PC-3 (cell line): ENCODE data around the gene P4HB. TPM values are rescaled to one million over a fixed set of nuclear protein-coding genes. Genes with fewer than 3 reads are reported as not detected.

Source experiments
- ATAC-seq: fragments of 200-7000 bp; cut with Tn5 transposase; 2 replicates; pipeline ENCODE4 v1.9.1; 2020; ENCODE audit warnings: mild to moderate bottlenecking, moderate library complexity
- BruUV-seq: library from RNA; stranded (reverse); fragments of 400-500 nt; replicated peaks from 2 replicates; lab custom pipeline; 2021; lab: Mats Ljungman, UMichigan
- CTCF ChIA-PET: fragments of 300-600 bp; sonication (Branson Sonifier 250); formaldehyde crosslinking; loops from one replicate; lab custom pipeline; 2022; ENCODE audit warnings: antibody characterized with exemption; lab: Charles Lee
- POLR2A ChIA-PET: fragments of 300-600 bp; sonication (Branson Sonifier 250); formaldehyde crosslinking; loops from one replicate; lab custom pipeline; 2022; ENCODE audit warnings: antibody characterized with exemption; ENCODE audit not compliant: unreplicated experiment; lab: Charles Lee
- DNase-seq: peaks from one replicate; pipeline ENCODE4 v3.0.0-alpha.2; 2015
- H2AFZ ChIP-seq: fragments of 300-600 bp; sonication (generic); 2 replicates; pipeline ENCODE4 v1.6.0; 2016; ENCODE audit warnings: antibody characterized with exemption, low read length
- H3F3A ChIP-seq: fragments of 300-600 bp; sonication (generic); one replicate; pipeline ENCODE4 v1.6.0; 2017; ENCODE audit warnings: antibody characterized with exemption, low read length, control low read depth, mild to moderate bottlenecking; ENCODE audit not compliant: unreplicated experiment
- H3K27ac ChIP-seq: fragments of 300-600 bp; sonication (generic); 2 replicates; pipeline ENCODE4 v1.5.1; 2016; ENCODE audit warnings: mild to moderate bottlenecking, low read length
- H3K27me3 ChIP-seq: fragments of 300-600 bp; sonication (generic); 2 replicates; pipeline ENCODE4 v1.6.1; 2016; ENCODE audit warnings: low read length, mixed read lengths
- H3K36me3 ChIP-seq: fragments of 300-600 bp; sonication (generic); 2 replicates; pipeline ENCODE4 v1.6.1; 2016; ENCODE audit warnings: low read depth, mixed run types, low read length, mixed read lengths
- H3K4me1 ChIP-seq: fragments of 300-600 bp; sonication (generic); 2 replicates; pipeline ENCODE4 v1.5.1; 2016; ENCODE audit warnings: low read length; ENCODE audit not compliant: insufficient read depth
- H3K4me2 ChIP-seq: fragments of 300-600 bp; sonication (generic); 2 replicates; pipeline ENCODE4 v1.6.0; 2016; ENCODE audit warnings: low read length
- H3K4me3 ChIP-seq: fragments of 300-600 bp; sonication (generic); 2 replicates; pipeline ENCODE4 v1.5.1; 2016; ENCODE audit warnings: mild to moderate bottlenecking, low read length, mixed read lengths
- H3K79me2 ChIP-seq: fragments of 300-600 bp; sonication (generic); 2 replicates; pipeline ENCODE4 v1.6.1; 2017; ENCODE audit warnings: low read length, mixed read lengths
- H3K9ac ChIP-seq: fragments of 300-600 bp; sonication (generic); 2 replicates; pipeline ENCODE4 v1.6.0; 2016; ENCODE audit warnings: mild to moderate bottlenecking, low read length
- H3K9me2 ChIP-seq: fragments of 300-600 bp; sonication (generic); replicated peaks from 2 replicates; pipeline ENCODE4 v1.6.1; 2016; ENCODE audit warnings: mixed run types, low read length, mixed read lengths
- H3K9me3 ChIP-seq: fragments of 300-600 bp; sonication (generic); 2 replicates; pipeline ENCODE4 v1.6.1; 2016; ENCODE audit warnings: low read length, mixed read lengths
- H4K20me1 ChIP-seq: fragments of 300-600 bp; sonication (generic); 2 replicates; pipeline ENCODE4 v1.6.1; 2016; ENCODE audit warnings: low read length, mixed read lengths
- EZH2 ChIP-seq: fragments of 300-600 bp; sonication (generic); IDR thresholded peaks from one replicate; pipeline ENCODE4 v1.6.1; 2017; ENCODE audit warnings: antibody characterized with exemption, mild to moderate bottlenecking, low read length; ENCODE audit not compliant: unreplicated experiment
- EZH2phosphoT487 ChIP-seq: fragments of 300-600 bp; sonication (generic); IDR thresholded peaks from 2 replicates; pipeline ENCODE4 v1.6.1; 2018; ENCODE audit warnings: mild to moderate bottlenecking, antibody characterized with exemption, low read length, borderline replicate concordance
- intact Hi-C: fragments of 100-400 bp; cut with micrococcal nuclease; formaldehyde crosslinking; loops from 2 replicates; pipeline ENCODE4 v1.9.0; 2023
- total RNA-seq: library from RNA; depleted of rRNA; stranded (reverse); fragments of >200 nt; gene quantifications from 2 replicates; pipeline ENCODE4 v1.2.3, GENCODE V29; 2014
- TF ChIP-seq, protein P1 (sequence below): fragments of 300-600 bp; sonication (generic); conservative IDR thresholded peaks from 2 replicates; pipeline ENCODE4 v1.5.1; 2017; ENCODE audit warnings: antibody characterized with exemption, low read depth, mild to moderate bottlenecking, low read length

P4HB gene
- total RNA-seq, 1 experiment from 2014 or later: 1,089 TPM

- CTCF ChIA-PET: no interaction called here
- no peak overlapping the region for H3K9ac ChIP-seq
These were observed 46.3 kb upstream of the P4HB start for GRCh38 chr17:81906476-81907218.

DNA sequence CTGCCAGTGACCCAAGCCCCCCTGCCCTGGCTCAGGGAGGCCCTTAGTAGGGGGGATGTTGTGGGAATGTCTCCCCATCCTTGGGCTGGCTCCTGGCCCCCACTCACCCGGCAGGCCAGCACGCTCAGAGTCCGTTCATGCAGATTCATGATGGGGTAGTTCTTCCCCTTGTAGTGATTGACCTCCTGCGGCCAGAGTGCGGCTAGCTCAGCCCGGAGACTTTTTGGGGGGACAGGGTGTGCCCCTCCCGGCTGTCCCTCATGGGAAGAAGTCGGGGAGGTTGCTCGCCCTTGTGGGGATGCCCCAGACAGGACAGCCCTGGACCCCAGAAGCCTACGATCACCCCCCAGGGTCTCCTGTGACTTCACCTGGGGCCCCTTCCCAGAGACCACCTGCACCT is 45.7 kb upstream of the P4HB start:
- peaks cover 8% of the 10 kb centered on the region; the same call in 1 of the 2 replicates for H3K4me1 ChIP-seq
- no peaks in the 10 kb centered on the region for H3F3A ChIP-seq
- no peak overlapping the region for H3K4me2 ChIP-seq
- no TSS peak for BruUV-seq
- intact Hi-C loops: no loop called here
- no peaks in the 10 kb centered on the region for H3K9me2 ChIP-seq
- H3K79me2 ChIP-seq: no peaks in the 10 kb centered on the region
- H3K36me3 ChIP-seq: no peaks in the 10 kb centered on the region
- ChIA-PET CTCF (no interaction called here), POLR2A (no interaction called here)
- no peaks in the 10 kb centered on the region for H4K20me1 ChIP-seq
- DNase-seq (no peak), ATAC-seq (no peak)
- H2AFZ ChIP-seq: no peak overlapping the region
- H3K27ac ChIP-seq: no peak overlapping the region
- no peaks in the 10 kb centered on the region for H3K9me3 ChIP-seq
- H3K9ac ChIP-seq: no peak overlapping the region
- H3K27me3 ChIP-seq: no peaks in the 10 kb centered on the region
- TF ChIP-seq, protein P1, sequence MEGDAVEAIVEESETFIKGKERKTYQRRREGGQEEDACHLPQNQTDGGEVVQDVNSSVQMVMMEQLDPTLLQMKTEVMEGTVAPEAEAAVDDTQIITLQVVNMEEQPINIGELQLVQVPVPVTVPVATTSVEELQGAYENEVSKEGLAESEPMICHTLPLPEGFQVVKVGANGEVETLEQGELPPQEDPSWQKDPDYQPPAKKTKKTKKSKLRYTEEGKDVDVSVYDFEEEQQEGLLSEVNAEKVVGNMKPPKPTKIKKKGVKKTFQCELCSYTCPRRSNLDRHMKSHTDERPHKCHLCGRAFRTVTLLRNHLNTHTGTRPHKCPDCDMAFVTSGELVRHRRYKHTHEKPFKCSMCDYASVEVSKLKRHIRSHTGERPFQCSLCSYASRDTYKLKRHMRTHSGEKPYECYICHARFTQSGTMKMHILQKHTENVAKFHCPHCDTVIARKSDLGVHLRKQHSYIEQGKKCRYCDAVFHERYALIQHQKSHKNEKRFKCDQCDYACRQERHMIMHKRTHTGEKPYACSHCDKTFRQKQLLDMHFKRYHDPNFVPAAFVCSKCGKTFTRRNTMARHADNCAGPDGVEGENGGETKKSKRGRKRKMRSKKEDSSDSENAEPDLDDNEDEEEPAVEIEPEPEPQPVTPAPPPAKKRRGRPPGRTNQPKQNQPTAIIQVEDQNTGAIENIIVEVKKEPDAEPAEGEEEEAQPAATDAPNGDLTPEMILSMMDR: no peak
- TF ChIP-seq EZH2 (no peak), EZH2phosphoT487 (no peak)
- H3K4me3 ChIP-seq: no peak overlapping the region

More at GRCh38 chr17:81906476-81907218, 46.3 kb upstream of the P4HB start:
- no peak overlapping the region for H3K4me2 ChIP-seq
- no peak for ATAC-seq
- TF ChIP-seq EZH2 (no peak), EZH2phosphoT487 (no peak)
- TF ChIP-seq, protein P1: peak; percentile 68
- H3F3A ChIP-seq: no peaks in the 10 kb centered on the region
- H2AFZ ChIP-seq: no peak overlapping the region
- intact Hi-C loops: no loop called here
- POLR2A ChIA-PET: no interaction called here
- H3K27ac ChIP-seq: no peak overlapping the region
- no peaks in the 10 kb centered on the region for H4K20me1 ChIP-seq
- no peaks in the 10 kb centered on the region for H3K36me3 ChIP-seq
- DNase-seq: no peak
- H3K9me3 ChIP-seq: no peaks in the 10 kb centered on the region
- no peaks in the 10 kb centered on the region for H3K9me2 ChIP-seq
- H3K4me3 ChIP-seq: no peak overlapping the region
- no peaks in the 10 kb centered on the region for H3K27me3 ChIP-seq
- H3K79me2 ChIP-seq: no peaks in the 10 kb centered on the region
- no TSS peak for BruUV-seq
- peaks cover 9% of the 10 kb centered on the region for H3K4me1 ChIP-seq

DNA sequence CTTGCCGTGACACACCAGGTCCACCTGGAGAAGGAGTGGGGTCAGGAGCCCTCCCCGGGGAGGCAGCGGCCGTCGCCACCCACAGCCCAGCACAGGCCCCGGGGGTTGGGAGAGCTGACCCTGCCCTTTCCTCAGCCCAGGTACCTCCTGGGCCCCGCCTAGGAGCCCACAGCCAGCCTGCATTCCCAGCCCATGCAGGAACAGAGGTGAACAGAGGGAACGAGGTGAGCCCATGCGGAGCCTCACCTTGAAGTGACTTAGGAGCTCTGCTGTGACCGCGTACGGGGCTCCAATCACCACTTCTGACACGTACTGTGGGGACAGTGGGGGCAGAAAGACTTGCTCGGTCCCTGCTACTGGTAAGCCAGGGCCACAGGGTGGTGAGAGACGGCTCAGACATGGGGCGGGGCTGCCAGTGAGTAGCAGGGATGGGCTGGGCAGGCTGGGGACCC is 45.1 kb upstream of the P4HB start:
- Histone ChIP-seq H3K9ac (no peak overlapping the region), H3K9me2 (no peaks in the 10 kb centered on the region), H3K9me3 (no peaks in the 10 kb centered on the region), H3K36me3 (peaks cover 1% of the 10 kb centered on the region; the same call in 1 of the 2 replicates), H3K79me2 (no peaks in the 10 kb centered on the region), H3K27ac (no peak overlapping the region), H3K4me2 (no peak overlapping the region), H4K20me1 (no peaks in the 10 kb centered on the region), H3K4me1 (peaks cover 6% of the 10 kb centered on the region; the same call in 1 of the 2 replicates), H2AFZ (no peak overlapping the region), H3K4me3 (no peak overlapping the region), H3F3A (no peaks in the 10 kb centered on the region), H3K27me3 (no peaks in the 10 kb centered on the region)
- CTCF ChIA-PET: no interaction called here
- BruUV-seq: no TSS peak
- ATAC-seq (no peak), DNase-seq (no peak)
- intact Hi-C loops: no loop called here
- POLR2A ChIA-PET: no interaction called here
- TF ChIP-seq EZH2phosphoT487 (no peak), EZH2 (no peak)
- TF ChIP-seq, protein P1: no peak
